Uterus (tissue), 2 donors: Measurements from ENCODE around the gene PUS10.

Experiments used
- CTCF ChIP-seq, 4 experiments: fragments of 200-600 bp in 2 of 4; fragments of 450-650 bp in 2 of 4; sonication (generic) in 2 of 4; IDR thresholded peaks; one replicate each; pipeline ENCODE4 v1.5.1; 2016 to 2019; ENCODE audit warnings: antibody characterized with exemption in 4 of 4, mild to moderate bottlenecking in 2 of 4, moderate library complexity in 1 of 4
- POLR2A ChIP-seq, 2 donors: fragments of 450-650 bp; IDR thresholded peaks; one replicate each; pipeline ENCODE4 v1.6.1; 2016; ENCODE audit warnings: antibody characterized with exemption in 2 of 2, mild to moderate bottlenecking in 1 of 2, moderate library complexity in 1 of 2

- TF ChIP-seq POLR2A (IDR thresholded peaks at IDR 0.05) (no peak), CTCF (IDR thresholded peaks at IDR 0.05) (no peak)
These were observed 26.6 kb upstream of the PUS10 start for GRCh38 chr2:61044636-61045035.
